ENCODE results near the gene PEX26.

PEX26 gene

DNA sequence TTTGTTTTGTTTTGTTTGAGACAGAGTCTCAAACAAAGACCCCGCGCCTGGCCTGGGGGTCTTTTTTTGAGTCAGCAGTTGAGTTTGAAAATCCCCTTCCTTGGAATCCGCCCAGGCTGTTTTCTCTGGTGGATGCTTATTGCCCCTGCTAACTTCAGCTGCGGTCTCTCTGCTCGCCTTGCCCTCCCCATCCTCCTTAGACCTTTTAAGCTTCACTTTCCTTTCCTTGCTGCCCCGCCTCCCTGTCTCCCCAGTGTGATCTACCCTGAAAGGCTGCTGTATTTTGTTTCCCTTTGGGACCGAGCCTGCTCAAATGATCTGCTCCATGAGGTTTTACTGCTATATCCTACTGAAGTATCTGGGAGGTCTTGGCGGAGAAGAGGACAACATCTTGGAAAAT lies 74.7 kb downstream of the PEX26 start:
- TF ChIP-seq, protein P1, sequence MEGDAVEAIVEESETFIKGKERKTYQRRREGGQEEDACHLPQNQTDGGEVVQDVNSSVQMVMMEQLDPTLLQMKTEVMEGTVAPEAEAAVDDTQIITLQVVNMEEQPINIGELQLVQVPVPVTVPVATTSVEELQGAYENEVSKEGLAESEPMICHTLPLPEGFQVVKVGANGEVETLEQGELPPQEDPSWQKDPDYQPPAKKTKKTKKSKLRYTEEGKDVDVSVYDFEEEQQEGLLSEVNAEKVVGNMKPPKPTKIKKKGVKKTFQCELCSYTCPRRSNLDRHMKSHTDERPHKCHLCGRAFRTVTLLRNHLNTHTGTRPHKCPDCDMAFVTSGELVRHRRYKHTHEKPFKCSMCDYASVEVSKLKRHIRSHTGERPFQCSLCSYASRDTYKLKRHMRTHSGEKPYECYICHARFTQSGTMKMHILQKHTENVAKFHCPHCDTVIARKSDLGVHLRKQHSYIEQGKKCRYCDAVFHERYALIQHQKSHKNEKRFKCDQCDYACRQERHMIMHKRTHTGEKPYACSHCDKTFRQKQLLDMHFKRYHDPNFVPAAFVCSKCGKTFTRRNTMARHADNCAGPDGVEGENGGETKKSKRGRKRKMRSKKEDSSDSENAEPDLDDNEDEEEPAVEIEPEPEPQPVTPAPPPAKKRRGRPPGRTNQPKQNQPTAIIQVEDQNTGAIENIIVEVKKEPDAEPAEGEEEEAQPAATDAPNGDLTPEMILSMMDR (IDR thresholded peaks at IDR 0.05; ENCODE audit: insufficient read depth, low read length, poor library complexity, severe bottlenecking): no peak
- H3K4me3 ChIP-seq (replicated peaks; ENCODE audit: low read depth, low read length): no peak overlapping the region
- no peak for DNase-seq (ENCODE audit: extremely low read depth, insufficient read length)
- H3K27me3 ChIP-seq (replicated peaks; ENCODE audit: control insufficient read depth, insufficient read depth, low read length): no peaks in the 10 kb centered on the region
- peaks cover 7% of the 10 kb centered on the region for H3K36me3 ChIP-seq (ENCODE audit: control insufficient read depth, insufficient read depth, low read length)

DNA sequence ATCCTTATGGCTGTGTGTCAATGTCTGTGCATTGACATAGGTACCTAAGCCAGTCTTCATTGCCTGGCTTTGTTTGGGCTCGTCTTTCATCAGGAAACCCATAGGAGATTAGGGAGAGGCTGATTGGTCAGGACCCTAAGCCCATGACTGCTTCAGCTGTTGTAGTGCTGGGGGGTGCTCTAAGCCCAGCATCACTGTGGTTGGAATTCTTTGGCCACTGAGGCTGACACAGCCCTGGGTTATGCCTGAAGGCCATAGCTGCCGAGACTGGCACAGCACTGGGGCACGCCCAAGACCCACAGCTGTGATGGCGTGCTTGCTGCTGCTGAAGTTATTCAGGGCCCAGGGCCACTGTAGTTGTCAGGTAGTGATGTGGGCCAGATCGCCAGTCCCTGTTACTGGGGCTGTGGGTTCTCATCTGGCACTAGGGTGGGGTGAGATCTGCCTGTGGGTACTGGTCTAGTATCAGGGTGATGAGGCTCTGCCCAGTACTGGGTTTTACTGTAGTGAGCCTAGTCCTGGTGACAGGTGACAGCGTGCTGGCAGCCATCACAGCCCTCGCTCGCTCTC lies 77.1 kb downstream of the PEX26 start:
- Histone ChIP-seq H3K36me3 (ENCODE audit: control insufficient read depth, insufficient read depth, low read length) (peaks cover 11% of the 10 kb centered on the region), H3K4me3 (replicated peaks; ENCODE audit: low read depth, low read length) (no peak overlapping the region), H3K27me3 (replicated peaks; ENCODE audit: control insufficient read depth, insufficient read depth, low read length) (no peaks in the 10 kb centered on the region)
- no peak for DNase-seq (ENCODE audit: extremely low read depth, insufficient read length)
- TF ChIP-seq, protein P1 (IDR thresholded peaks at IDR 0.05; ENCODE audit: insufficient read depth, low read length, poor library complexity, severe bottlenecking): no peak

Measured in GM06990 (cell line).